Lower leg skin (tissue), 3 donors: ENCODE results near the gene CCDC149.

Experiments
- POLR2A ChIP-seq, 2 donors: fragments of 450-650 bp; IDR thresholded peaks; one replicate each; pipeline ENCODE4 v1.6.1; 2016 to 2017; ENCODE audit warnings: antibody characterized with exemption in 2 of 2, mild to moderate bottlenecking in 1 of 2, moderate library complexity in 1 of 2
- TF ChIP-seq, protein P1 (sequence below), 3 donors: fragments of 450-650 bp; IDR thresholded peaks; one replicate each; pipeline ENCODE4 v1.5.1; 2016; ENCODE audit warnings: antibody characterized with exemption in 3 of 3, mild to moderate bottlenecking in 3 of 3, moderate library complexity in 2 of 3

DNA sequence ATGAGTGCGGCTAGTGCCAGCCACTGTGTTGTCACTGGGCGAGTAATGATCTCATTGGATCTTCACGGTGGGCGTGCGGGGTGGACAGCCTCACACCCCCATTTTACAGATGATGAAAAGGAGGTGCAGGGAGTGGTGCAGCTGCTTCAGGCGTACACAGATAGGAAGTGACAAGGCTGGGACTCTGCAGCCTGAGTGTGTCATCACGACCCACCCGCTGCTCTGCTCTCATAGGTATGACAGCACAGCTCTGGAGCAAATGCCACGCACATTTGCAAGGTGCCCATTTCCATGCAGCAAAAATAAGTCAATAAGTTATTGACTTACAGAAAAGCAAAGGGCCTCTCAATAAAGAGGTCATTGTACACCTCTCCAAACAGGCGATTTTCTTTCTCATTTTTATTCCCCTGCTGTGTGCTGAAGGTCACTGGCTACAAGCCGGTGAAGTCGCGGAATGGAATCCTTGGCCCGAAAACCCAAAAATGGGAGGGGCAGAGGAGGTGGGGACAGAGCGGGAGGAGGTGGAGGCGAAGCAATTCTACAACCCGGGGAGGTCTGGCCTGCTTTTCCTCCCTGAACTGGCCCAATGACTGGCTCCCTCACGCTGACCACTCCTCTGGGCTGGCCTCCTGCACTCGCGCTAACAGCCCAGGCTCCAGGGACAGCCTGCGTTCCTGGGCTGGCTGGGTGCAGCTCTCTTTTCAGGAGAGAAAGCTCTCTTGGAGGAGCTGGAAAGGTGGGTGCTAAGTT, 117.8 kb downstream of the CCDC149 start, which contains the start of gene SOD3:
- TF ChIP-seq, protein P1, sequence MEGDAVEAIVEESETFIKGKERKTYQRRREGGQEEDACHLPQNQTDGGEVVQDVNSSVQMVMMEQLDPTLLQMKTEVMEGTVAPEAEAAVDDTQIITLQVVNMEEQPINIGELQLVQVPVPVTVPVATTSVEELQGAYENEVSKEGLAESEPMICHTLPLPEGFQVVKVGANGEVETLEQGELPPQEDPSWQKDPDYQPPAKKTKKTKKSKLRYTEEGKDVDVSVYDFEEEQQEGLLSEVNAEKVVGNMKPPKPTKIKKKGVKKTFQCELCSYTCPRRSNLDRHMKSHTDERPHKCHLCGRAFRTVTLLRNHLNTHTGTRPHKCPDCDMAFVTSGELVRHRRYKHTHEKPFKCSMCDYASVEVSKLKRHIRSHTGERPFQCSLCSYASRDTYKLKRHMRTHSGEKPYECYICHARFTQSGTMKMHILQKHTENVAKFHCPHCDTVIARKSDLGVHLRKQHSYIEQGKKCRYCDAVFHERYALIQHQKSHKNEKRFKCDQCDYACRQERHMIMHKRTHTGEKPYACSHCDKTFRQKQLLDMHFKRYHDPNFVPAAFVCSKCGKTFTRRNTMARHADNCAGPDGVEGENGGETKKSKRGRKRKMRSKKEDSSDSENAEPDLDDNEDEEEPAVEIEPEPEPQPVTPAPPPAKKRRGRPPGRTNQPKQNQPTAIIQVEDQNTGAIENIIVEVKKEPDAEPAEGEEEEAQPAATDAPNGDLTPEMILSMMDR (IDR thresholded peaks at IDR 0.05), result no peak
- no peak for TF ChIP-seq POLR2A (IDR thresholded peaks at IDR 0.05)
